B cell (primary cell): ENCODE results near the gene RSBN1. TPM values are rescaled to one million over a fixed set of nuclear protein-coding genes. Genes with fewer than 3 reads are reported as not detected.

Experiments used
- ATAC-seq: fragments of 200-7000 bp; cut with Tn5 transposase; one replicate; pipeline ENCODE4 v1.10.0; 2021; ENCODE audit warnings: low read depth, mild to moderate bottlenecking, moderate number of reproducible peaks, moderate library complexity
- CTCF ChIA-PET: fragments of 350-600 bp; sonication (Branson Sonifier 250); formaldehyde crosslinking; loops from one replicate; lab custom pipeline; 2021; ENCODE audit warnings: antibody characterized with exemption, inconsistent platforms; lab: Charles Lee
- POLR2A ChIA-PET: fragments of 350-600 bp; sonication (Branson Sonifier 250); formaldehyde crosslinking; loops from one replicate; lab custom pipeline; 2021; ENCODE audit warnings: antibody characterized with exemption; lab: Charles Lee
- DNase-seq: peaks from one replicate; pipeline ENCODE4 v3.0.0; 2013
- H2AFZ ChIP-seq: 2 replicates; pipeline ENCODE4 v1.6.1; 2012; ENCODE audit warnings: mild to moderate bottlenecking, low read depth, low read length; ENCODE audit not compliant: insufficient read depth, poor library complexity, severe bottlenecking
- H3K27ac ChIP-seq, 2 donors: 1 replicate in 1 of 2; 2 replicates in 1 of 2; pipeline ENCODE4 v1.5.1; 2012 to 2013; ENCODE audit warnings: low read length in 2 of 2, mild to moderate bottlenecking in 2 of 2, moderate library complexity in 1 of 2
- H3K27me3 ChIP-seq, 4 experiments: fragments of 200-600 bp in 1 of 4; sonication (generic) in 1 of 4; replicated peaks in 1 of 4; 1 replicate in 2 of 4; 2 replicates in 2 of 4; pipeline versions ENCODE4 v1.6.1 to v1.7.0; 2013 to 2016; ENCODE audit warnings: low read length in 3 of 4, mild to moderate bottlenecking in 2 of 4, mixed read lengths in 1 of 4, moderate library complexity in 1 of 4; ENCODE audit not compliant: insufficient read depth in 4 of 4, control insufficient read depth in 3 of 4; ENCODE audit errors: control extremely low read depth in 1 of 4
- H3K36me3 ChIP-seq, 2 experiments: replicated peaks in 1 of 2; 1 replicate in 1 of 2; 2 replicates in 1 of 2; pipeline versions ENCODE4 v1.6.1 to v1.7.1; 2013; ENCODE audit warnings: low read length in 1 of 2; ENCODE audit not compliant: insufficient read depth in 2 of 2, control insufficient read depth in 1 of 2; ENCODE audit errors: control extremely low read depth in 1 of 2, extremely low read depth in 1 of 2
- H3K4me1 ChIP-seq, 2 donors: fragments of 200-600 bp in 1 of 2; sonication (generic) in 1 of 2; 1 replicate in 1 of 2; 2 replicates in 1 of 2; pipeline versions ENCODE4 v1.5.1 to v1.6.1; 2013 to 2017; ENCODE audit warnings: low read length in 2 of 2; ENCODE audit not compliant: control insufficient read depth in 2 of 2, insufficient read depth in 2 of 2
- H3K4me2 ChIP-seq: replicated peaks from 2 replicates; pipeline ENCODE3; 2012; ENCODE audit warnings: mild to moderate bottlenecking, low read depth, low read length; ENCODE audit not compliant: poor library complexity, severe bottlenecking
- H3K4me3 ChIP-seq, 5 experiments: fragments of 200-600 bp in 1 of 5; sonication (generic) in 1 of 5; 1 replicate in 3 of 5; 2 replicates in 2 of 5; pipeline versions ENCODE4 v1.5.1 to v1.7.0; 2011 to 2016; ENCODE audit warnings: low read length in 4 of 5, mild to moderate bottlenecking in 4 of 5, low read depth in 2 of 5, control low read depth in 1 of 5, moderate library complexity in 1 of 5; ENCODE audit not compliant: insufficient read depth in 1 of 5; ENCODE audit errors: control extremely low read depth in 1 of 5, extremely low read depth in 1 of 5
- H3K79me2 ChIP-seq: fragments of 200-600 bp; sonication (generic); one replicate; pipeline ENCODE4 v1.6.0; 2016; ENCODE audit warnings: low read length; ENCODE audit not compliant: control insufficient read depth, insufficient read depth
- H3K9ac ChIP-seq: fragments of 200-600 bp; sonication (generic); 2 replicates; pipeline ENCODE4 v1.6.1; 2017; ENCODE audit warnings: mild to moderate bottlenecking, low read length, moderate library complexity
- H3K9me3 ChIP-seq, 3 donors: one replicate each; pipeline versions ENCODE4 v1.6.1 to v1.7.1; 2013; ENCODE audit warnings: low read length in 2 of 3; ENCODE audit not compliant: control insufficient read depth in 2 of 3, insufficient read depth in 1 of 3; ENCODE audit errors: control extremely low read depth in 1 of 3
- H4K20me1 ChIP-seq: 2 replicates; pipeline ENCODE4 v1.6.0; 2012; ENCODE audit warnings: mild to moderate bottlenecking, low read length; ENCODE audit not compliant: insufficient read depth, control insufficient read depth, poor library complexity, severe bottlenecking
- H3K27ac Mint-ChIP-seq: one replicate; pipeline ENCODE4 v1.8.0; 2021; ENCODE audit warnings: mixed read lengths
- H3K27me3 Mint-ChIP-seq: one replicate; pipeline ENCODE4 v1.8.0; 2021; ENCODE audit warnings: mixed read lengths
- H3K4me1 Mint-ChIP-seq: one replicate; pipeline ENCODE4 v1.8.0; 2021; ENCODE audit warnings: mixed read lengths
- H3K4me3 Mint-ChIP-seq: one replicate; pipeline ENCODE4 v1.8.0; 2021; ENCODE audit warnings: mixed read lengths
- H3K9me3 Mint-ChIP-seq: one replicate; pipeline ENCODE4 v1.8.0; 2022; ENCODE audit warnings: mixed read lengths; ENCODE audit not compliant: insufficient read depth
- CTCF ChIP-seq: fragments of 200-600 bp; IDR thresholded peaks from one replicate; pipeline ENCODE4 v1.8.0; 2022; ENCODE audit warnings: antibody characterized with exemption, mild to moderate bottlenecking
- EZH2 ChIP-seq: IDR thresholded peaks from 2 replicates; pipeline ENCODE4 v1.6.1; 2012; ENCODE audit warnings: borderline replicate concordance, low read depth, mild to moderate bottlenecking, moderate library complexity, low read length; ENCODE audit not compliant: insufficient read depth, poor library complexity, severe bottlenecking
- WGBS: methylation state at CpG from one replicate; pipeline ENCODE4 v1.1.5; 2013; ENCODE audit warnings: missing lambda C conversion rate; ENCODE audit not compliant: insufficient coverage; 5-methylcytosine and 5-hydroxymethylcytosine counted together
- intact Hi-C: fragments of 100-400 bp; cut with micrococcal nuclease; formaldehyde crosslinking; loops from one replicate; pipeline ENCODE4 v1.10.0; 2022
- polyA plus RNA-seq: library from polyadenylated mRNA; depleted of rRNA; stranded (reverse); fragments of >200 nt; gene quantifications from 2 replicates; pipeline ENCODE4 v1.2.3, GENCODE V29; 2012
- total RNA-seq, 2 donors: library from RNA; stranded (reverse); fragments of 120-200 nt in 1 of 2; gene quantifications; 1 replicate in 1 of 2; 2 replicates in 1 of 2; pipeline versions ENCODE4 v1.2.3 to v1.2.4, GENCODE V29; 2013 to 2022

RSBN1 gene
- total and polyA plus RNA-seq, 2 donors (not counting 1 experiment from before 2014, with no cell fraction given), result 20.6 to 40.2 TPM

- ChIA-PET POLR2A (no interaction called here), CTCF (no interaction called here)
- no peaks in the 10 kb centered on the region for H3K27me3 Mint-ChIP-seq
- Histone ChIP-seq H3K27ac (no peak overlapping the region), H3K36me3 (peaks cover 3 to 17% of the 10 kb centered on the region in 2 experiments), H3K27me3 (no peaks in the 10 kb centered on the region), H2AFZ (no peak overlapping the region), H3K79me2 (no peaks in the 10 kb centered on the region), H3K4me2 (no peak overlapping the region), H4K20me1 (no peaks in the 10 kb centered on the region), H3K4me3 (no peak overlapping the region), H3K9me3 (peaks cover 0 to 13% (median 5%) of the 10 kb centered on the region in 3 donors), H3K4me1 (no peaks in the 10 kb centered on the region), H3K9ac (no peak overlapping the region)
- H3K27ac Mint-ChIP-seq, result no peak overlapping the region
- no peak overlapping the region for H3K4me3 Mint-ChIP-seq
- no peaks in the 10 kb centered on the region for H3K9me3 Mint-ChIP-seq
- WGBS, result 96% methylated on average over 3 of the region's 3 CpGs
- no peak for ATAC-seq
- no peak for DNase-seq
- TF ChIP-seq EZH2 (no peak), CTCF (no peak)
- no peaks in the 10 kb centered on the region for H3K4me1 Mint-ChIP-seq
- intact Hi-C loops, result no loop called here
Observed at GRCh38 chr1:113714606-113715269, 97.5 kb downstream of the RSBN1 start.

Other genes starting within 250 kb of the RSBN1 start
- 18.5 and 25.7 TPM in 2 replicates for gene PHTF1, start 53.0 kb downstream of the RSBN1 start, total RNA-seq
- gene PHTF1, start 53.0 kb downstream of the RSBN1 start, polyA plus RNA-seq, result 3.6 and 8.1 TPM in 2 replicates
- gene PTPN22, start 59.2 kb upstream of the RSBN1 start, total RNA-seq, result 34.4 and 37.4 TPM in 2 replicates
- 14.3 and 16.6 TPM in 2 replicates for gene PTPN22, start 59.2 kb upstream of the RSBN1 start, polyA plus RNA-seq
- 1.3 and 1.6 TPM in 2 replicates for gene BCL2L15, start 75.1 kb upstream of the RSBN1 start, total RNA-seq
- 0.63 and 1.1 TPM in 2 replicates for gene BCL2L15, start 75.1 kb upstream of the RSBN1 start, polyA plus RNA-seq
- 51.5 and 52.2 TPM in 2 replicates for gene AP4B1, start 92.3 kb upstream of the RSBN1 start, total RNA-seq
- gene AP4B1, start 92.3 kb upstream of the RSBN1 start, polyA plus RNA-seq, result 55.2 and 99.5 TPM in 2 replicates
- gene DCLRE1B, start 92.8 kb upstream of the RSBN1 start, total RNA-seq, result 4.3 and 4.8 TPM in 2 replicates
- 0.75 and 1.0 TPM in 2 replicates for gene DCLRE1B, start 92.8 kb upstream of the RSBN1 start, polyA plus RNA-seq
- gene HIPK1, start 116.8 kb upstream of the RSBN1 start, total RNA-seq, result 48.0 and 48.2 TPM in 2 replicates
- gene HIPK1, start 116.8 kb upstream of the RSBN1 start, polyA plus RNA-seq, result 13.6 and 24.3 TPM in 2 replicates
- gene OLFML3, start 167.0 kb upstream of the RSBN1 start, total RNA-seq, result 0.32 and 0.61 TPM in 2 replicates
- not detected in 2 replicates for gene OLFML3, start 167.0 kb upstream of the RSBN1 start, polyA plus RNA-seq